WTC11 (cell line): ENCODE data around the gene PLEKHM3. TPM values are rescaled to one million over a fixed set of nuclear protein-coding genes. Genes with fewer than 3 reads are reported as not detected.

Experiments used
- ATAC-seq: fragments of 200-7000 bp; cut with Tn5 transposase; 2 replicates; pipeline ENCODE4 v1.10.0; 2021; ENCODE audit warnings: mild to moderate bottlenecking, moderate library complexity
- CTCF ChIA-PET: fragments of 300-600 bp; sonication (Branson Sonifier 250); formaldehyde crosslinking; loops from one replicate; lab custom pipeline; 2021; ENCODE audit warnings: antibody characterized with exemption; lab: Charles Lee
- POLR2A ChIA-PET: fragments of 350-600 bp; sonication (Branson Sonifier 250); formaldehyde crosslinking; loops from one replicate; lab custom pipeline; 2021; ENCODE audit warnings: antibody characterized with exemption; lab: Charles Lee
- DNase-seq: peaks from one replicate; pipeline ENCODE4 v3.0.0; 2021; ENCODE audit warnings: low spot score
- H3K27ac Mint-ChIP-seq: 2 replicates; pipeline ENCODE4 v1.8.0; 2021; ENCODE audit warnings: mixed read lengths
- H3K27me3 Mint-ChIP-seq: 2 replicates; pipeline ENCODE4 v1.8.0; 2021; ENCODE audit warnings: low read depth, mild to moderate bottlenecking, moderate library complexity, mixed read lengths
- H3K36me3 Mint-ChIP-seq: 2 replicates; pipeline ENCODE4 v1.8.0; 2021; ENCODE audit warnings: mixed read lengths
- H3K4me1 Mint-ChIP-seq: 2 replicates; pipeline ENCODE4 v1.8.0; 2022; ENCODE audit warnings: mixed read lengths
- H3K4me3 Mint-ChIP-seq: 2 replicates; pipeline ENCODE4 v1.8.0; 2021; ENCODE audit warnings: mild to moderate bottlenecking, moderate library complexity, mixed read lengths
- H3K9me3 Mint-ChIP-seq: 2 replicates; pipeline ENCODE4 v1.8.0; 2021; ENCODE audit warnings: mixed read lengths
- CREB1 ChIP-seq: sonication (generic); formaldehyde crosslinking; IDR thresholded peaks from 2 replicates; pipeline ENCODE4 v1.8.0; 2023; ENCODE audit warnings: mild to moderate bottlenecking, missing genetic modification reagents
- ESRRA ChIP-seq: sonication (generic); formaldehyde crosslinking; IDR thresholded peaks from 2 replicates; pipeline ENCODE4 v1.8.1; 2022; ENCODE audit warnings: mild to moderate bottlenecking, missing genetic modification reagents, borderline replicate concordance
- FOXJ3 ChIP-seq: sonication (generic); formaldehyde crosslinking; IDR thresholded peaks from 2 replicates; pipeline ENCODE4 v1.9.0; 2021; ENCODE audit warnings: missing genetic modification reagents, mild to moderate bottlenecking, borderline replicate concordance
- FOXK1 ChIP-seq: sonication (generic); formaldehyde crosslinking; IDR thresholded peaks from 2 replicates; pipeline ENCODE4 v1.8.0; 2022; ENCODE audit warnings: mild to moderate bottlenecking, moderate library complexity, missing genetic modification reagents
- GRHL2 ChIP-seq: fragments of 250-450 bp; sonication (Bioruptor Pico); IDR thresholded peaks from 2 replicates; pipeline ENCODE4 v1.8.0; 2022; ENCODE audit warnings: mild to moderate bottlenecking, moderate library complexity; ENCODE audit not compliant: insufficient replicate concordance, severe bottlenecking
- IRF2 ChIP-seq: sonication (generic); formaldehyde crosslinking; IDR thresholded peaks from 2 replicates; pipeline ENCODE4 v1.8.0; 2022; ENCODE audit warnings: low read depth, missing genetic modification reagents, borderline replicate concordance
- JAZF1 ChIP-seq: fragments of 250-450 bp; sonication (Bioruptor Pico); IDR thresholded peaks from 2 replicates; pipeline ENCODE4 v1.9.0; 2021; ENCODE audit warnings: moderate library complexity, mild to moderate bottlenecking, inconsistent platforms
- MYBL2 ChIP-seq: sonication (generic); formaldehyde crosslinking; IDR thresholded peaks from 2 replicates; pipeline ENCODE4 v1.8.1; 2023; ENCODE audit warnings: mild to moderate bottlenecking, moderate library complexity, missing genetic modification reagents
- NFATC4 ChIP-seq: fragments of 250-450 bp; sonication (Bioruptor Pico); IDR thresholded peaks from 2 replicates; pipeline ENCODE4 v1.9.0; 2021; ENCODE audit warnings: mild to moderate bottlenecking
- NR2C2 ChIP-seq: sonication (generic); formaldehyde crosslinking; IDR thresholded peaks from 2 replicates; pipeline ENCODE4 v1.8.0; 2022; ENCODE audit warnings: mild to moderate bottlenecking, missing genetic modification reagents
- OVOL2 ChIP-seq: fragments of 250-450 bp; sonication (Bioruptor Pico); IDR thresholded peaks from 2 replicates; pipeline ENCODE4 v1.9.0; 2021; ENCODE audit warnings: mild to moderate bottlenecking, borderline replicate concordance
- PRRX2 ChIP-seq: fragments of 250-450 bp; sonication (Bioruptor Pico); IDR thresholded peaks from 2 replicates; pipeline ENCODE4 v1.8.0; 2021; ENCODE audit warnings: mild to moderate bottlenecking
- SMAD4 ChIP-seq: sonication (generic); formaldehyde crosslinking; IDR thresholded peaks from 2 replicates; pipeline ENCODE4 v1.8.0; 2022; ENCODE audit warnings: mild to moderate bottlenecking, missing genetic modification reagents
- ZNF121 ChIP-seq: sonication (generic); formaldehyde crosslinking; IDR thresholded peaks from 2 replicates; pipeline ENCODE4 v1.8.0; 2023; ENCODE audit warnings: missing genetic modification reagents
- ZNF138 ChIP-seq: sonication (generic); formaldehyde crosslinking; conservative IDR thresholded peaks from 2 replicates; pipeline ENCODE4 v1.8.1; 2022; ENCODE audit warnings: mild to moderate bottlenecking, moderate library complexity, missing genetic modification reagents
- ZNF232 ChIP-seq: sonication (generic); formaldehyde crosslinking; IDR thresholded peaks from 2 replicates; pipeline ENCODE4 v1.8.0; 2022; ENCODE audit warnings: mild to moderate bottlenecking, missing genetic modification reagents
- ZNF423 ChIP-seq: fragments of 250-450 bp; sonication (Bioruptor Pico); IDR thresholded peaks from 2 replicates; pipeline ENCODE4 v2.1.2; 2022; ENCODE audit warnings: mild to moderate bottlenecking, moderate library complexity
- ZNF671 ChIP-seq: fragments of 250-450 bp; sonication (Bioruptor Pico); IDR thresholded peaks from 2 replicates; pipeline ENCODE4 v1.8.0; 2021; ENCODE audit warnings: mild to moderate bottlenecking
- total RNA-seq: library from RNA; stranded (reverse); gene quantifications from 3 replicates; pipeline ENCODE4 v1.2.3, GENCODE V29; 2021
- TF ChIP-seq, protein P1 (sequence below): sonication (generic); formaldehyde crosslinking; IDR thresholded peaks from 2 replicates; pipeline ENCODE4 v1.8.1; 2023; ENCODE audit warnings: mild to moderate bottlenecking, moderate library complexity, missing genetic modification reagents
- TF ChIP-seq, protein P2 (sequence below): fragments of 250-450 bp; sonication (Bioruptor Pico); IDR thresholded peaks from 2 replicates; pipeline ENCODE4 v1.9.0; 2021; ENCODE audit warnings: mild to moderate bottlenecking
- TF ChIP-seq, protein P3 (sequence below): sonication (generic); formaldehyde crosslinking; IDR thresholded peaks from 2 replicates; pipeline ENCODE4 v1.8.1; 2023; ENCODE audit warnings: mild to moderate bottlenecking, missing genetic modification reagents
- TF ChIP-seq, protein P4 (sequence below): sonication (generic); formaldehyde crosslinking; IDR thresholded peaks from 2 replicates; pipeline ENCODE4 v1.8.0; 2022; ENCODE audit warnings: mild to moderate bottlenecking, missing genetic modification reagents
- TF ChIP-seq, protein P5 (sequence below): fragments of 250-450 bp; sonication (Bioruptor Pico); IDR thresholded peaks from 2 replicates; pipeline ENCODE4 v1.9.0; 2021; ENCODE audit warnings: moderate library complexity, mild to moderate bottlenecking, inconsistent platforms, borderline replicate concordance
- TF ChIP-seq, protein P6 (sequence below): sonication (generic); formaldehyde crosslinking; IDR thresholded peaks from 2 replicates; pipeline ENCODE4 v1.8.0; 2023; ENCODE audit warnings: mild to moderate bottlenecking, missing genetic modification reagents
- TF ChIP-seq, protein P7 (sequence below): sonication (generic); formaldehyde crosslinking; IDR thresholded peaks from 2 replicates; pipeline ENCODE4 v1.8.1; 2023; ENCODE audit warnings: mild to moderate bottlenecking, missing genetic modification reagents, borderline replicate concordance

PLEKHM3 gene
- total RNA-seq, 1 experiment from 2014 or later: 5.8 TPM

DNA sequence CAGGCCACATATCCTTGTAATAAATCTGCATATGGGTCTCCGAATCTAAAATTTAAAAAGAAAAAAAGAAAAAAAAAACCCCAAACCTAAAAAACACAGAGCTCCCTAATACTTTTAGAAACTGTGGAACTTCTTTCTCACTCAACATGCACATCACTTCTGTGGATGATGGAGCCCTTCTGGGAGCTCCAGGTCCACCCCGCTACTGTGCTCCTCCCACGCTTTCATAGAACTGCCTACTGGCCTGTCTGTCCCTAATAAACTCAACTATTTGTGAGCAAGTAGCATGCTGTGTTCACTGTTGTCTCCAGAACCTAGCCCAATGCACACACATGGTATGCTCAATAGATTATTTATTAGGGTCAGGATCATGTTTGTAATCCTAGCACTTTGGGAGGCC, 172.5 kb downstream of the PLEKHM3 start:
- DNase-seq (no peak), ATAC-seq (no peak)
- Mint-ChIP-seq H3K36me3 (no peaks in the 10 kb centered on the region), H3K27ac (no peak overlapping the region), H3K9me3 (no peaks in the 10 kb centered on the region), H3K27me3 (no peaks in the 10 kb centered on the region; the same call in 1 of the 2 replicates), H3K4me3 (no peak overlapping the region), H3K4me1 (peaks cover 18% of the 10 kb centered on the region)
- ChIA-PET POLR2A (no interaction called here), CTCF (no interaction called here)
- TF ChIP-seq NR2C2 (CRISPR knock-in tag) (no peak), ZNF121 (no peak), CREB1 (no peak), GRHL2 (CRISPR knock-in tag) (no peak), IRF2 (CRISPR knock-in tag) (no peak), ZNF232 (CRISPR knock-in tag) (no peak), SMAD4 (CRISPR knock-in tag) (no peak), NFATC4 (no peak), FOXJ3 (CRISPR knock-in tag) (no peak), MYBL2 (CRISPR knock-in tag) (no peak), PRRX2 (no peak)
- TF ChIP-seq, protein P1, sequence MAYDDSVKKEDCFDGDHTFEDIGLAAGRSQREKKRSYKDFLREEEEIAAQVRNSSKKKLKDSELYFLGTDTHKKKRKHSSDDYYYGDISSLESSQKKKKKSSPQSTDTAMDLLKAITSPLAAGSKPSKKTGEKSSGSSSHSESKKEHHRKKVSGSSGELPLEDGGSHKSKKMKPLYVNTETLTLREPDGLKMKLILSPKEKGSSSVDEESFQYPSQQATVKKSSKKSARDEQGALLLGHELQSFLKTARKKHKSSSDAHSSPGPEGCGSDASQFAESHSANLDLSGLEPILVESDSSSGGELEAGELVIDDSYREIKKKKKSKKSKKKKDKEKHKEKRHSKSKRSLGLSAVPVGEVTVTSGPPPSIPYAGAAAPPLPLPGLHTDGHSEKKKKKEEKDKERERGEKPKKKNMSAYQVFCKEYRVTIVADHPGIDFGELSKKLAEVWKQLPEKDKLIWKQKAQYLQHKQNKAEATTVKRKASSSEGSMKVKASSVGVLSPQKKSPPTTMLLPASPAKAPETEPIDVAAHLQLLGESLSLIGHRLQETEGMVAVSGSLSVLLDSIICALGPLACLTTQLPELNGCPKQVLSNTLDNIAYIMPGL (CRISPR knock-in tag): no peak
- TF ChIP-seq, protein P2, sequence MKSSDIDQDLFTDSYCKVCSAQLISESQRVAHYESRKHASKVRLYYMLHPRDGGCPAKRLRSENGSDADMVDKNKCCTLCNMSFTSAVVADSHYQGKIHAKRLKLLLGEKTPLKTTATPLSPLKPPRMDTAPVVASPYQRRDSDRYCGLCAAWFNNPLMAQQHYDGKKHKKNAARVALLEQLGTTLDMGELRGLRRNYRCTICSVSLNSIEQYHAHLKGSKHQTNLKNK (CRISPR knock-in tag): no peak

DNA sequence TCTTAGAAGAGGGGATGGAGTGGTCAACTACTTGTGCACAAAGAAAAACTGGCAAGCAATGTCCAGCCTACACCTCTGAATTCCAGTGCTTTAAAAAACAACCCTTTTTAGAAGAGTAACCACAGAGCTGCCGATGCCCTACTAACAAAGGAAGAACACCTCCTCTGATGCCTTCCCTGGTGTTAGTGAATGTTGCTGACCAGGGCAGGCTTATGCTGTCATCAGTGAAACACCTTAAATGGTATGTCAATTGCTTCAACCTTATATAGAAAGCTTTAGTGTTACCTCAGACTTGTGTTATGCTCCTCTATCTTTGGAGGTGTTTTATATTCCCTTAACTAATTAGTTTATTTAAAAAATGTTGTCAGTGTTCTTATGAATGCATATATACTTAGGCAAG, 175.9 kb downstream of the PLEKHM3 start:
- Mint-ChIP-seq H3K9me3 (no peaks in the 10 kb centered on the region), H3K27ac (no peak overlapping the region), H3K27me3 (no peaks in the 10 kb centered on the region; the same call in 1 of the 2 replicates), H3K4me1 (peaks cover 25% of the 10 kb centered on the region), H3K4me3 (no peak overlapping the region), H3K36me3 (no peaks in the 10 kb centered on the region)
- ATAC-seq: no peak
- DNase-seq: no peak
- POLR2A ChIA-PET: no interaction called here
- TF ChIP-seq NR2C2 (CRISPR knock-in tag) (no peak), NFATC4 (no peak), ESRRA (CRISPR knock-in tag) (no peak), FOXK1 (CRISPR knock-in tag) (no peak), ZNF671 (CRISPR knock-in tag) (no peak), JAZF1 (CRISPR knock-in tag) (no peak), ZNF138 (CRISPR knock-in tag) (no peak), OVOL2 (CRISPR knock-in tag) (no peak), ZNF423 (CRISPR knock-in tag) (no peak)
- TF ChIP-seq, protein P3, sequence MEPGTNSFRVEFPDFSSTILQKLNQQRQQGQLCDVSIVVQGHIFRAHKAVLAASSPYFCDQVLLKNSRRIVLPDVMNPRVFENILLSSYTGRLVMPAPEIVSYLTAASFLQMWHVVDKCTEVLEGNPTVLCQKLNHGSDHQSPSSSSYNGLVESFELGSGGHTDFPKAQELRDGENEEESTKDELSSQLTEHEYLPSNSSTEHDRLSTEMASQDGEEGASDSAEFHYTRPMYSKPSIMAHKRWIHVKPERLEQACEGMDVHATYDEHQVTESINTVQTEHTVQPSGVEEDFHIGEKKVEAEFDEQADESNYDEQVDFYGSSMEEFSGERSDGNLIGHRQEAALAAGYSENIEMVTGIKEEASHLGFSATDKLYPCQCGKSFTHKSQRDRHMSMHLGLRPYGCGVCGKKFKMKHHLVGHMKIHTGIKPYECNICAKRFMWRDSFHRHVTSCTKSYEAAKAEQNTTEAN (CRISPR knock-in tag): no peak
- TF ChIP-seq, protein P4, sequence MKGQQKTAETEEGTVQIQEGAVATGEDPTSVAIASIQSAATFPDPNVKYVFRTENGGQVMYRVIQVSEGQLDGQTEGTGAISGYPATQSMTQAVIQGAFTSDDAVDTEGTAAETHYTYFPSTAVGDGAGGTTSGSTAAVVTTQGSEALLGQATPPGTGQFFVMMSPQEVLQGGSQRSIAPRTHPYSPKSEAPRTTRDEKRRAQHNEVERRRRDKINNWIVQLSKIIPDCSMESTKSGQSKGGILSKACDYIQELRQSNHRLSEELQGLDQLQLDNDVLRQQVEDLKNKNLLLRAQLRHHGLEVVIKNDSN (CRISPR knock-in tag): no peak
- TF ChIP-seq, protein P5, sequence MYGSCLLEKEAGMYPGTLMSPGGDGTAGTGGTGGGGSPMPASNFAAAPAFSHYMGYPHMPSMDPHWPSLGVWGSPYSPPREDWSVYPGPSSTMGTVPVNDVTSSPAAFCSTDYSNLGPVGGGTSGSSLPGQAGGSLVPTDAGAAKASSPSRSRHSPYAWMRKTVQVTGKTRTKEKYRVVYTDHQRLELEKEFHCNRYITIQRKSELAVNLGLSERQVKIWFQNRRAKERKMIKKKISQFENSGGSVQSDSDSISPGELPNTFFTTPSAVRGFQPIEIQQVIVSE: no peak
- TF ChIP-seq, protein P6, sequence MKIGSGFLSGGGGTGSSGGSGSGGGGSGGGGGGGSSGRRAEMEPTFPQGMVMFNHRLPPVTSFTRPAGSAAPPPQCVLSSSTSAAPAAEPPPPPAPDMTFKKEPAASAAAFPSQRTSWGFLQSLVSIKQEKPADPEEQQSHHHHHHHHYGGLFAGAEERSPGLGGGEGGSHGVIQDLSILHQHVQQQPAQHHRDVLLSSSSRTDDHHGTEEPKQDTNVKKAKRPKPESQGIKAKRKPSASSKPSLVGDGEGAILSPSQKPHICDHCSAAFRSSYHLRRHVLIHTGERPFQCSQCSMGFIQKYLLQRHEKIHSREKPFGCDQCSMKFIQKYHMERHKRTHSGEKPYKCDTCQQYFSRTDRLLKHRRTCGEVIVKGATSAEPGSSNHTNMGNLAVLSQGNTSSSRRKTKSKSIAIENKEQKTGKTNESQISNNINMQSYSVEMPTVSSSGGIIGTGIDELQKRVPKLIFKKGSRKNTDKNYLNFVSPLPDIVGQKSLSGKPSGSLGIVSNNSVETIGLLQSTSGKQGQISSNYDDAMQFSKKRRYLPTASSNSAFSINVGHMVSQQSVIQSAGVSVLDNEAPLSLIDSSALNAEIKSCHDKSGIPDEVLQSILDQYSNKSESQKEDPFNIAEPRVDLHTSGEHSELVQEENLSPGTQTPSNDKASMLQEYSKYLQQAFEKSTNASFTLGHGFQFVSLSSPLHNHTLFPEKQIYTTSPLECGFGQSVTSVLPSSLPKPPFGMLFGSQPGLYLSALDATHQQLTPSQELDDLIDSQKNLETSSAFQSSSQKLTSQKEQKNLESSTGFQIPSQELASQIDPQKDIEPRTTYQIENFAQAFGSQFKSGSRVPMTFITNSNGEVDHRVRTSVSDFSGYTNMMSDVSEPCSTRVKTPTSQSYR (CRISPR knock-in tag): no peak
- TF ChIP-seq, protein P7, sequence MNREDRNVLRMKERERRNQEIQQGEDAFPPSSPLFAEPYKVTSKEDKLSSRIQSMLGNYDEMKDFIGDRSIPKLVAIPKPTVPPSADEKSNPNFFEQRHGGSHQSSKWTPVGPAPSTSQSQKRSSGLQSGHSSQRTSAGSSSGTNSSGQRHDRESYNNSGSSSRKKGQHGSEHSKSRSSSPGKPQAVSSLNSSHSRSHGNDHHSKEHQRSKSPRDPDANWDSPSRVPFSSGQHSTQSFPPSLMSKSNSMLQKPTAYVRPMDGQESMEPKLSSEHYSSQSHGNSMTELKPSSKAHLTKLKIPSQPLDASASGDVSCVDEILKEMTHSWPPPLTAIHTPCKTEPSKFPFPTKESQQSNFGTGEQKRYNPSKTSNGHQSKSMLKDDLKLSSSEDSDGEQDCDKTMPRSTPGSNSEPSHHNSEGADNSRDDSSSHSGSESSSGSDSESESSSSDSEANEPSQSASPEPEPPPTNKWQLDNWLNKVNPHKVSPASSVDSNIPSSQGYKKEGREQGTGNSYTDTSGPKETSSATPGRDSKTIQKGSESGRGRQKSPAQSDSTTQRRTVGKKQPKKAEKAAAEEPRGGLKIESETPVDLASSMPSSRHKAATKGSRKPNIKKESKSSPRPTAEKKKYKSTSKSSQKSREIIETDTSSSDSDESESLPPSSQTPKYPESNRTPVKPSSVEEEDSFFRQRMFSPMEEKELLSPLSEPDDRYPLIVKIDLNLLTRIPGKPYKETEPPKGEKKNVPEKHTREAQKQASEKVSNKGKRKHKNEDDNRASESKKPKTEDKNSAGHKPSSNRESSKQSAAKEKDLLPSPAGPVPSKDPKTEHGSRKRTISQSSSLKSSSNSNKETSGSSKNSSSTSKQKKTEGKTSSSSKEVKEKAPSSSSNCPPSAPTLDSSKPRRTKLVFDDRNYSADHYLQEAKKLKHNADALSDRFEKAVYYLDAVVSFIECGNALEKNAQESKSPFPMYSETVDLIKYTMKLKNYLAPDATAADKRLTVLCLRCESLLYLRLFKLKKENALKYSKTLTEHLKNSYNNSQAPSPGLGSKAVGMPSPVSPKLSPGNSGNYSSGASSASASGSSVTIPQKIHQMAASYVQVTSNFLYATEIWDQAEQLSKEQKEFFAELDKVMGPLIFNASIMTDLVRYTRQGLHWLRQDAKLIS (CRISPR knock-in tag): no peak
- CTCF ChIA-PET: interaction anchor here (0.6 kb wide), 1 partner anchor 61 kb away, joined by 4 read pairs; no protein-coding TSS in a partner anchor
